Stimulated activated CD8-positive, alpha-beta memory T cell treated with anti-CD3 and anti-CD28 coated beads, Interleukin-7, amount 100 ng/mL, for 1 hour (primary cell): ENCODE data around the gene HSD17B7.
A peak's percentile ranks its signal among the peaks of the same experiment; 100 is the strongest.
"Not testable (repeated sequence)": the region's sequence is repeated elsewhere in the genome, so short reads cannot be mapped to it uniquely, and the experiment has no call there.

Experiments
- DNase-seq, 2 donors: peaks; one replicate each; pipeline ENCODE4 v3.0.0-alpha.2; 2020; ENCODE audit warnings: low read depth in 2 of 2

HSD17B7 gene, protein sequence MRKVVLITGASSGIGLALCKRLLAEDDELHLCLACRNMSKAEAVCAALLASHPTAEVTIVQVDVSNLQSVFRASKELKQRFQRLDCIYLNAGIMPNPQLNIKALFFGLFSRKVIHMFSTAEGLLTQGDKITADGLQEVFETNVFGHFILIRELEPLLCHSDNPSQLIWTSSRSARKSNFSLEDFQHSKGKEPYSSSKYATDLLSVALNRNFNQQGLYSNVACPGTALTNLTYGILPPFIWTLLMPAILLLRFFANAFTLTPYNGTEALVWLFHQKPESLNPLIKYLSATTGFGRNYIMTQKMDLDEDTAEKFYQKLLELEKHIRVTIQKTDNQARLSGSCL

DNA sequence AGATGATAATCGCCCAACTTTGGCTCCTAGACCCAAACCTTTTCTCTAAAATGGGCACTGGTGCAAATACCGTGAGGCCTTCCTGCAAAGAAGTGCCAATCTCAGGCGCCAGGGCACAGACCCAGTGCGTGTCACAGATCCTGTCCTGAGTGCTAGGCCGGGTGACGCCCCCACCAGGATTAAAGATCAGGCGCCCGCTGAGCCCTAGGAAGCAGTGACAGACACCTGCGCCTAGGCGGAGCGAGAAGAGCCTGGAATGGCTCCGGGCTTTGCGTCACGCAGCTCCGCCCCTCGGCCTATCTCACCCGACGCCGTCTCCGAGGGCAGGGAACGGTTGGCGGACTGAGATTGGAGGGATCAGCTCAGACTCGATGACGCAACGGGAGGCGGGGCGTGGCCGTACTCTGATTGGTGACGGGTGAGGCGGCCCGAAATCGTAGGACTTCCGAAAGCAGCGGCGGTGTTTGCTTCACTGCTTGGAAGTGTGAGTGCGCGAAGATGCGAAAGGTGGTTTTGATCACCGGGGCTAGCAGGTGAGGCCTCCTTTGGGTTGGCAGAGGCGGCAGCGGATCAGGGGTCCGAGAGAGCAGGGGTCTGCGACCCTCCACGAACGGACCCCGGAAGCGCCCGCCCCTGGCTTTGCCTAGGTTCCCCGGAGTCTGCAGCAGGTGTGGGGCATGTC is at the start of gene HSD17B7:
HSD17B7 (plus strand) TSS at position 400 of the 682 bp plus-strand sequence; CDS start at position 499, 99 bp downstream.
- DNase-seq: peak; percentile 38 to 43

DNA sequence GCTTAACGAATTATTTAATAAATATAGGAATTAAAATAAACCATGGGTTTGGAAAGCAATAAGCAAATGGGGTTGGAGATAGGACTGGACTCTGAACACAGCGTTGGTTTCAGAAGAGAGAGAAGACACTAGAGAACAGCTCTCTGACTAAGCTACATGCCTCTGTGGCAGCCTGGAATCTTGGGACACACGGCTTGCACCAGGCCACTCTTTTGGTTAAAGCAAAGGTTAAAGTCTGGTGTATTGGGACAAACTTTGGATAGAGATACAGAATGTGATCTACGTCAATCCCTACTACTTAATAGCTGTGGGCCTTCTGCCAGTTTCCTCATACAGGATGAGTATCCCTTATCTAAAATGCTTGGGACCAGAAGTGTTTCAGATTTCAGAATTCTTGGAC is 49.7 kb upstream of the HSD17B7 start:
- DNase-seq: no peak

DNA sequence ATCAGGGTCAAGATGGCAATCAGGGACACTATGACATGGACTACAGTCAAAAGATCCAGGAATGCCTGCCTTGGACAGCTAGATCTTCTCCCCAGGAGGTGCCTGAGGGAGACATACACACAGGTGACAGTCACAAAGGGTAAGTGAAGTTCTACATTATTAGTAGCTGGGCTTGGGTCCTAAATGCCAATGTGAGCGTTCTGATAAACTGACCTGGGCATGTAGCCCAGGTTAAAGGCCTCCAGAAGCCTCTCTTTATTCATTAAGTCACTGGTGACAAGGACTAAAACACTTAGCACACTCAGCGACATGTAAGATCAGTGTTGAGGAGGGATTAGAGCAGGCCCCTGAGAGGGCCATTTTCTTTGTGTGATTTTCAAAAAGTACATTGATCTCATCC is 48.9 kb upstream of the HSD17B7 start:
- no peak for DNase-seq

DNA sequence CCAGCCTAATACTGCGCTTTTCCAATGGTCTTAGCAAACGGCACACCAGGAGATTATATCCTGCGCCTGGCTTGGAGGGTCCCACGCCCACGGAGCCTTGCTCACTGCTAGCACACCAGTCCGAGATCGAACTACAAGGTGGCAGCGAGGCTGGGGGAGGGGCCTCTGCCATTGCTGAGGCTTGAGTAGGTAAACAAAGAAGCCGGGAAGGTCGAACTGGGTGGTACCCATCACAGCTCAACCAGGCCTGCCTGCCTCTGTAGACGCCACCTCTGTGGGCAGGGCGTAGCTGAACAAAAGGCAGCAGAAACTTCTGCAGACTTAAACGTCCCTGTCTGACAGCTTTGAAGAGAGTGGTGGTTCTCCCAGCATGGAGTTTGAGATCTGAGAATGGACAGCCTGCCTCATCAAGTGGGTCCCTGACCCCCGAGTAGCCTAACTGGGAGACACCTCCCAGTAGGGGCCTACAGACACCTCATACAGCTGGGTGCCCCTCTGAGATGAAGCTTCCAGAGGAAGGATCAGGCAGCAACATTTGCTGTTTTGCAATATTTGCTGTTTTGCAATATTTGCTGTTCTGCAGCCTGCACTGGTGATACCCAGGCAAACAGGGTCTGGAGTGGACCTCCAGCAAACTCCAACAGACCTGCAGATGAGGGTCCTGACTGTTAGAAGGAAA is 44.1 kb upstream of the HSD17B7 start:
- DNase-seq: not testable (repeated sequence)

DNA sequence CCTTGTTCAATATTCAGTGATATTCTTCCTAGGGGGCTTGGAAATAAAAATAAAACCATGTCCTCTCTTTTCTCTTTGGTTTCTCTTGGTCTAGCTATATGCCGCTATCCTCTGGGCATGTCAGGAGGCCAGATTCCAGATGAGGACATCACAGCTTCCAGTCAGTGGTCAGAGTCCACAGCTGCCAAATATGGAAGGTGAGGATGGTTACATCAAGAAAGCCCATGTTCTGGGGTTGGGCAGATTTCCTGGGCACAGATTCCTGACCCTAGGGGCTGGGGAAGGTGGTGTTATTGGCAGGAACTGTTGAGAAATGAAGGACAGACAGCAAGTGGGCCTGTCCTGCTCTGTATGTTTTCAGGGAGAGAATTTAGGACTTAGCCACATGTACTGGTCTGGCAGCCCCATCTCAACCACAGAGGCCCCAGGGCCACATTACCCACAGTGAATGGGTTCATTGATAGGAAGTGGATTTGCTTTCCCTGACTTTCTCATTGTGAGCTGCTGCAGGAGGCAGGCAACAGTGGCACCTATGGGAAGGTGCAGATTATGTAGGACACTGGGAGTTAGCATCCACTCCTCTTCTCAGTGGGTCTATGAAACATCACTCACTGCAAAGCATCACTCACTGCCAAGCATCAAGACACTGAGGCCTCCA is 37.4 kb upstream of the HSD17B7 start:
- DNase-seq: no peak

DNA sequence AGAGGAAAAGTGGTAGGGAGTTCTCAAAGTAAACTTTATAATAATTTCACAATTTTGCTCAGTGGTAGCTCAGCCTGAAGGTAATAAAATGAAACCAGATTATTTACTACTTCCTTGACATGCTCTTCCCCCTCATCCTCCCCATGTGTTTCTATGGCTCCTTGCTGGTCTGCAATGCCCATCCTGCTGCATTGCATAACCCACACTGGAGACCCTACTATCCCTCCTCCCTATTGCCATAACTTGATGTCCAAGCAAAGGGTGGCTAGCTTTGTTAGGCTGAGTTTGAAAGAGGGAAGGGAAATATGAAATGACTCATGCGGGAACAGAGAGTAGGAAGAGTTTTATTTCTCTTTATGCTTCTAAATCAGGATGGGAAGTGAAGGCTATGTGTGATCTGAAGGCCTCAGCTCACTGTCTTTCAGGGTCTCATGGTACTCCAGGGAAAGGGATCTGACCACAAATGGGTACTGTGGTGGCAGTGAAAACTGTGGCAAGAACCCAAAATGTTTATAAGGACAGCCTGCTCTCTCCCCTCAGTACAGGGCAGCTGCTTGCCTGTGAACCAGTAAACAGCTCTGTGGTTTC is 36.4 kb upstream of the HSD17B7 start:
- no peak for DNase-seq

DNA sequence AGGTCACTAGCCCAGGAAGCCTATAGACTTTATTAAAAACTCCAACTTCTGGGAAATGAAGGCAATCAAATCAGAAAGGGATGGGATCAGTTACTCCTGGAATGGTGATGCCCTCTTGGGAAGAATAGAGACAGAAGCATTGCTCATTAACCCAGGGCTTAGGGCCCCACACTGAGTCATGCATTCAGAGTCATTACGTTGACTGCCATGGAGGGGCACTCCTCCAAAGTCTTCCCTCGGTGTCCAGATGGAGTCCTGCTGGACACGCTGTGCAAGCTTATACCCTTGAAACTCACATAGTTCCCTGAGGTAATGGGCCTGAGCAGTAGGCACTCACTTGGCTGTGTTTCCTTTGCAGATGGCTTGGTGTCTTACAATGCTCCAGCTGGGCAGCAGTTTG is 35.2 kb upstream of the HSD17B7 start:
- no peak for DNase-seq

DNA sequence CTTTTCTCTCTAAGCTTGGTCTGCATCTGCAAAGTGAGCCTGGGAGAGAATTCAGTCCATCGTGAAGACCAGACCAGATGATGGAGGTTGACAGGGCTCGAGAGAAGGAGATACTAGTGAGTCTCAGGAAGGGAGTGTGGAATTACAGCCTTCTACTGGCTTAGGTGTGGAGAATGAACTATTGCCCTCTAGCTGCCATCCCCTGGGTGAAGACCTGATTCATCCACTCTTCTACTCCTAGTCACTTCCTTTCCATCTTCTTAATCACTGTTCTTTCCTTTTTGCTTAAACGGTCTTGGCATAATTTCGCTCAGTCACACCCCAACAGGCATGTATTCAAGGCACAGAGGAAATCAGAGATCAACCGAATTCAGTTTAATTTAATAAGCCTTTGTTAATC is 34.0 kb upstream of the HSD17B7 start:
- no peak for DNase-seq

DNA sequence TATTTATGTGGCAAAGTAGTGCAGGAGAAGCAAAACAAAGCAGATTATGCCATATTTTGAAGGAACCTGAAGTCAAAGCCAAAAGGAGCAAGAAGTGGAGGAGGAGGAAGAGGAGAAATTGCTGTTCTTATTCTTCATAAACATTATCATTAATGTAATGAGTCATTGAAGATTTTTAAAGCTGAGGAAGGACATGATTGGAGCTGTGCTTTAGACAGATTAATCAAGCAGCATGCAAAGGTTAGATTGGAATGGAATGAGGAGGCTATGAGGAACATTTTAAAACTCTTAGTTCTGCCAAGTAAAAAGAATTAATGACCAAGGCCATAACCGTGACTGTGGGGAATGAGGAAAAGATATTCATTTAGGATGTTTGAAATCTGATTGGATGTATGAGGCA is 33.0 kb upstream of the HSD17B7 start:
- no peak for DNase-seq

DNA sequence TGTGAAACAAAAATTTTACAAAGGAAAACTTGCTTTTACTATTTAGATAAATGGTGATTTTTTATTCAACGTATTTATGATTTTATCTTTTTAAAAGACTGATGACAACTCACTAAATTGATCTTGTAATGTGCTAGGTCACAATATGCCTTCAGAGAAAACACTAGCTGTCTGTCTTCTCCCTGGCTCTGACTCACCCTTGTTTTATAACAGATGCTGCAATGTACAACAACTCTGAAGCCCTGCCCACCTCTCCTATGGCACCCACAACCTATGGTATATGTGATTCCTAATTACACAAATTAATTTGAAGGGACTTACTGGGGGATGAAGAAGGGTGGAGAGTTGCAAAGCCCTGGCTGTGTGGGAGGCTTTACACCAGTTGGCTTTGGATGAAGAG is 24.7 kb upstream of the HSD17B7 start:
- DNase-seq: no peak

DNA sequence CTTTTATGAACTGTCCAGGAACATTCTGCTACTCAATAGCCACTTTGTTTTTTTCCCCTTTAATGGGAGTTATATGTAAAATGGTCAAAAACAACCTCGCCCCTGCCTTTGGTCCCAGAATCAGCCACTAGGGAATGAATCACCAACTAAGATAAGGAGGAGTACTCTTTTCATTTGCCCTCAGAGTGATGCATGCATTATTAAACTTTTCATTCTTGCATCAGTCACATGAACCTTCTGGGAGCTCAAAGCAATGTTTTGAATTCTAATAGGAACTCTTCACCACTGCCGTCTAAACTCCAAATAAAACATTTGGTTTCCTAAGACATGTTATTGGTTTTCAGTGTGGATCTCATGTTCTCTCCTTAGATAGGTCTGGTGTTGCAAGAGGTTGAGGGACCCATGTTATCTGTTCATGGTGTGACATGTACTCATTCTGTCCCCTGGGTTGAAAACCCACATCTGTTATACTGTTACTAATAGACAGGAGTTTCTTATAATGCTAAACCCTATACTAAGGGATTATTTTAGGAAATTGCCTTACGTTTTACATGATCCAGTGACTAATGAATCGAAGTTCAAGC is 17.8 kb upstream of the HSD17B7 start:
- DNase-seq: no peak

DNA sequence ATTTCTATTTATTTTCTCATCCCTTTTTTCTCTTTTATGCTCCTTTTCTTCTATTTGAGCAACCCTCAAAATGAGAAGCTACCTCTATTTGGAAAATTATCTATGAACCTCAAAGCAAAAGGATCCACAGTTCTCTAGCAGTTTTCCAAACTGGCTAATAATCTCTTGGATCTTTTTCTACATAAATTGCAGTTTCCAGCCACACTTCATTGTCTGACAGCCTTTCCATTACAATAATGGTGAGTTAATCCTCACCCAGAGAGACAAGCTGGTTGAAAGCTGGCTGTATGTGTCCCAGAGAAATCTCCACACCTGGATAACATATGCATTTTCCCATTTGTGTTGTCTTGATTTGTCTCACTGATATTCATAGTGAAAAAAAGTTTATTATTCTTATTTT is 16.5 kb upstream of the HSD17B7 start:
- DNase-seq: no peak

DNA sequence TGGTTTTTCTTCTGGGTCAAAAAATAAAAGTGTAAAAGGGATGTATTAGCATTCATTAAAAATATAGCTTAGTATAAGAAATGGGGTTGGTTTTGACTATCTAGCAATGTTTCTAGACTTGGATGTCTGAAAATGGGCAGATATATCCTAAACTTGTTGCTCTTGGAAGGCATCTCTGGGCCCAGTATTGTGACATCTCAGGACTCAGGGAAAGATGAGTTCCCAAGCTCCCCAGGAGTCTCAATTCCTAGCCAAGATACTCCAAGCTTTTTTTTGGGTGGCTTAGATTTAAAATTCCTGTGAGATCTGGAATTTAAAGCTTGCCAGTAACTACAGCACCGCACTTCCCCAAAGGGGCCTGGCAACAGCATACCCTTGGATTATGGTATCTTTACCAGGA is 11.5 kb upstream of the HSD17B7 start:
- no peak for DNase-seq

DNA sequence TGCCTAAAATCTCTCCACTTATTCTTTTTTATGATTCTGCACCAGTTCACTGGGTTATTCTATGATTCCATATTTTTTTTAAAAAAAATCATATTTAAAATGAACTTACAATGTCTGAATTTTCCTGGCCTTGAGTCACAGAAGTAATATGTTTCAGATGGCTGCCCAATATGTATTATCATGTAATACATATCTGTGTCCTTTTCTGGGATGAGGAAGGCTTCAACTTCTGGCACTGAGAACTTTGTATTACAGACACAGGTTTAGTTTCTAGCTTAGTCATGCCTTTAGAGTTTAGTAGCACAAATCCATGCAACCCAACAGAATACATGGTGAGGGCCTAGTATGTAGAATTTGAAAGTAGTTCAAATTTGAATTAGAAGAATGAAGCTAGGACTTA is 7.8 kb upstream of the HSD17B7 start:
- DNase-seq: no peak

DNA sequence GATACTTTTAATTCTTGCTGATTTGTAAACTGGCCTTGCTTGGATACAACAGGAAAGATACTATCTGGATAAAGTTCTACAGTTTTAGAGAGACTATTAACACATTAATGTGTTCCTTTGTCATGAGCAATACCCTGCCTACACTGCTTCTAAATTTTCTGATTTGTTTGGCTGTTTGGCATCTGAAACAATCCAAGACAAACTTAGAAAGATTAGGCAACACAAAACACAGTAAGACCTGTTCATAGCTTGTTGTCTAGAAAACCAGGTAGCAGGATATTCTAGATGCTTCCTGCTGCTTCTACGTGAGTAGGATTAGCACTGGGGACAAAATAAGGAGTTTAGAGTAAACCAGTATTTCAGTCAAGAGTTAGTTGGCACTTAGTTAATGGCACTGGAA is 5.6 kb upstream of the HSD17B7 start:
- not testable (repeated sequence) for DNase-seq

DNA sequence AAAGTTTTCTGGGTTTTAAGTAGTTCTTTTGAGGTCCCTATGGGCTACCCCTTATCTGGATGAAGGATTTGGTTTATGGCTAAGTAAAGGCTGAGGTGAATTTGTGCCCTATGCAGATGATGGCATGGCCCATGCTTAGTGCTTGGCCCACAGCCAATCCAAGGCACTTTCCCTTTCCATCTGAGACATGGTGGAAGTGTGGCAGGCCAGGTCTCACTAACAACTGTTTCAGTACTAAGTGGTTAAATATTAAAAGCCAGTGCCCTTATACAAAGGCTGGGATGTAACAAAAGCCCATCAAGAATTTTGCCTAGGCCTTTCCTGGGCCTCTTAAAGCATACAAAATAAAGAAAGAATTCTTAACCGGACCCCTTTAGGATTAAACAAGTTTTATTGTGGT is 1.7 kb upstream of the HSD17B7 start:
- DNase-seq: not testable (repeated sequence)

DNA sequence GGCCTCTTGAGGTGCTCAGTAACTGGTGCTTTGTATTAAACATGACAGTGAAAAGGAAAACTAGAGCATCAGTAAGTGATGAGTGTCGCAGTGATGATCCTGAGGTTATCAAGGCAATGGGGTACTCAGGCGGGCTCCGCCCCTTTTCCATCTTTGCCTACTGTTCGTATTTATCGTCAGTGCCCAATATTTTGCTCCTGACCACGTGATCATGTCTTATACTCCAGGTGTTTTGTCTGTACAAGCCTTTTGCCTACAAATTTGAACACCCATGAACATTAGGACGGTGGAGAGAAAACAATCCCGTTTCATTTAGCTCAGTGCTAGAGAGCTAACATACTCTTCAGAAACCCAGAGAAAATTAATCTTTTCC is 469 bp downstream of the HSD17B7 start:
- not testable (repeated sequence) for DNase-seq

DNA sequence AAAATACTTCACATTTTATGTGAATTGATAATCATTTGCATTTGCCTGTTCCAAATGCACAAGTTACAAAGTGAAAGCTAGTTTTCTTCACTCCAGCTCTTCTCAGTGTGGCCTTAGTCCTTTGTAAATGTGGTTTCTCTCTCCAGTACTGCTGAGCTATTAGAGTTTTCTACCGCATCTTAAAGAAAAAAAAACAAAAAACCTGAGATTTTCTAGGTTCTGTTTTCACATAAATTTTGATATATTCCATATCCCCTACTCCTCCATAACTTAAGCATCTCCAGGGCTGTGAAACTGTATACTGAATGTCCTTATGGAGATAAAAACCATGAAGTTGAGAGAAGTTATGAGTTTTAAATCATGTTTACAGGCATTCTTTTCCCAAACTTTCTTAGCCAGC is 3.8 kb downstream of the HSD17B7 start:
- DNase-seq: not testable (repeated sequence)

DNA sequence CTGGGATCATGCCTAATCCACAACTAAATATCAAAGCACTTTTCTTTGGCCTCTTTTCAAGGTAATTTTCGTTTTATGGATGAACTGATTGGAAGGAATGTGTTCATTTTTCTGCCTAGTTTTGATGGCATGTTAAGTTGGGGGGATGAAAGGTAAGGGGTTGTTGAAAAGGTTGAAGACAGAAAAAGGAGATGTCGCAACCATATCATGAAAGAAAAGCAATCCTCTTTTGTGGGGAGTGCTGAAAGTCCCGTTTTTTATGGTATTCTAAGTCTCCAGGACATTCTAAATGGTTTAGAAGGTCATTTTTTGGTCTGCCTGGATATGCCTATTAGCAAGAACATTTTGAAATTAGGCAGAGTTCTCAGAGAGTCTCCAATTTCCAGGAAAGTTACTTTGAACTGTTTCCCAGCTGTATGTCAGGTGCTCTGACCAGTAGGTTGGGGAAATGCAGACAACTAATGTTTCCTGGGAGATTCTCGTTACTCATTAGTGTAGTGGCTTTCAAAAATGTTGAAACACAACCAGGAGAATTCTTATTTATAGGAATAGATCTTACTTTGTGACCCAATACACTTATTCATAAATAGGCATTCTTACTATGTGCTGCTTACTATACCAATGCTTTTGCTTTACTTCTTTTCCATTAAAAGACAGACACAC is 6.2 kb downstream of the HSD17B7 start:
- DNase-seq: not testable (repeated sequence)

DNA sequence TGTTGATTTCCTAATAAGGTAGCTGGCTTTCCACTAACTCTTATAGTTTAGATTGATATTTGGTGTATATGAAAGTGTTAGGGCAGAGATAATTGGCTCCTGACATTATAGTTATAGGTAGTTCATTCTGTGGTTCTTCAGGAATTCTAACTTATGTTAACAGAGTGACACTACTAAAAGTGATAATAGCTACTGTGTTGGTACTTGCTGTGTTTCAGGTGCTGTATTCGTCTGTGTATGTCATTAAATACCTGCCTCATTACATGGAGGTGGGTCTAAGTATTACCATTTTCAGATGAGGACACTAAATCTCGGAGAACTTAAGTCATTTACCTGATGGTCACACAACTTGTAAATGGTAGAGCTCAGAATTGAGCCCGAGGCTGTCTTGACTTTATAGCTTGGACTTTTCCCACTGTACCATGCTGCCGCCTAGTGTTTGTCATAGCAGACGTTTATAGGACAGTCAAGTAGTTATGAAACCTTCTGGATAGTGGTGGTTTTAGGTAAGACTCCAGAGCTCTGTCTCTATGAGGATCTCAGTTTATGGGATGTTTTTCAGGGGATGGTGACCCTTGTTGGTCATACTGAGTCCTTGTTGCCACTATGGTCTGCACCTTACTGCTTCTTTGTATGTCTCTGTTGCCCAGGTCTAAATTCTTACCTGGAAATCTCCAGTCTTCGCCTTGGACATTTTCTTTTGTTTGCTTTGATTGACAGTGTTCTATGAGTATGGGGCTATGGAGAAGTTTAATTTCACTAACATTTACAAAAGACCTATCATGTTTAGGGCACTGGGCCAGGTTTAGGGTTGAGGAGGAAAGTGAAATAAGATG is 9.7 kb downstream of the HSD17B7 start:
- DNase-seq: not testable (repeated sequence)
